Ovary (tissue), 9 donors: ENCODE results near the gene MFN1. TPM values are rescaled to one million over a fixed set of nuclear protein-coding genes. Genes with fewer than 3 reads are reported as not detected.

Source experiments
- DNase-seq, 5 donors: peaks; one replicate each; pipeline ENCODE4 v3.0.0-alpha.2; 2019 to 2020
- H3K27ac ChIP-seq, 2 donors: fragments of 200-600 bp; one replicate each; pipeline versions ENCODE4 v1.5.1 to v1.8.0; 2019 to 2022
- H3K27me3 ChIP-seq: fragments of 200-600 bp; one replicate; pipeline ENCODE4 v1.8.0; 2022
- H3K36me3 ChIP-seq: fragments of 200-600 bp; sonication (generic); one replicate; pipeline ENCODE4 v1.5.1; 2019
- H3K4me1 ChIP-seq: one replicate; pipeline ENCODE4 v1.8.1; 2013; ENCODE audit warnings: mild to moderate bottlenecking, moderate library complexity; ENCODE audit not compliant: insufficient read depth
- H3K4me3 ChIP-seq: fragments of 200-600 bp; sonication (generic); one replicate; pipeline ENCODE4 v1.5.1; 2017
- H3K9me3 ChIP-seq, 2 donors: fragments of 200-600 bp in 1 of 2; sonication (generic) in 1 of 2; one replicate each; pipeline versions ENCODE4 v1.5.1 to v1.8.1; 2013 to 2019; ENCODE audit warnings: mild to moderate bottlenecking in 1 of 2, moderate library complexity in 1 of 2
- EP300 ChIP-seq: sonication (generic); formaldehyde crosslinking; IDR thresholded peaks from one replicate; pipeline ENCODE4 v1.6.1; 2017; ENCODE audit warnings: antibody characterized with exemption
- POLR2A ChIP-seq: fragments of 450-650 bp; IDR thresholded peaks from one replicate; pipeline ENCODE4 v1.6.1; 2017; ENCODE audit warnings: antibody characterized with exemption, mild to moderate bottlenecking, moderate library complexity
- WGBS, 3 donors: extraction: QIAGEN DNeasy Blood & Tissue Kit in 1 of 3; methylation state at CpG; one replicate each; pipeline versions ENCODE4 v1.1.5 to v1.1.7; 2013 to 2017; 5-methylcytosine and 5-hydroxymethylcytosine counted together
- intact Hi-C, 4 donors: fragments of 100-400 bp; cut with DNase I; formaldehyde crosslinking; loops; one replicate each; pipeline versions ENCODE4 v1.11.0 to v1.15.1; 2022 to 2023
- polyA plus RNA-seq, 2 donors: library from polyadenylated mRNA; stranded (reverse); fragments of 200-250 nt in 1 of 2; fragments of 350-450 nt in 1 of 2; fragmentation: Illumina TruSeq in 1 of 2; extraction: RNeasy Lipid Tissue Mini Kit (QIAGEN cat#74804) in 1 of 2; gene quantifications; one replicate each; pipeline ENCODE4 v1.2.3, GENCODE V29; 2013 to 2014
- total RNA-seq, 7 donors: library from RNA; depleted of rRNA in 2 of 7; stranded (reverse); fragments of >200 nt in 2 of 7; fragmentation: NEBNext Ultra II Directional in 3 of 7; extraction: Animal tissue kit (Norgen Biotek cat#: 25700) in 3 of 7; gene quantifications; one replicate each; pipeline versions ENCODE4 v1.1.0 to v1.2.4, GENCODE V29; 2016 to 2023
- TF ChIP-seq, protein P1 (sequence below), 3 donors: fragments of 450-650 bp in 2 of 3; fragments of 200-600 bp in 1 of 3; IDR thresholded peaks; one replicate each; pipeline versions ENCODE4 v1.5.1 to v1.8.0; 2016 to 2022; ENCODE audit warnings: antibody characterized with exemption in 3 of 3, mild to moderate bottlenecking in 1 of 3
- donor health status: DM: no; HTN: no; CAD: no; lungs with moderate emphysema.
- donor health status: DM: no; HTN: no; CAD: no.
- donor health status: Bipolar disorder and iron deficiency.
- donor health status: DM: yes; HTN: yes; CAD: no.
- donor health status: DM: no; HTN: no; CAD: no.
- donor health status: DM: yes; HTN: yes; CAD: no.

The MFN1 gene
- total and polyA plus RNA-seq, 9 donors, result 11.8 to 49.8 (median 39.3) TPM

- WGBS, 3 donors, result 90 to 93% (median 93%) methylated on average over 1 of the region's 1 CpG
- Histone ChIP-seq H3K27ac (no peak overlapping the region), H3K9me3 (no peaks in the 10 kb centered on the region), H3K36me3 (no peaks in the 10 kb centered on the region), H3K4me1 (no peaks in the 10 kb centered on the region), H3K4me3 (no peak overlapping the region), H3K27me3 (no peaks in the 10 kb centered on the region)
- intact Hi-C loops, result no loop called here
- TF ChIP-seq POLR2A (no peak), EP300 (no peak)
- TF ChIP-seq, protein P1, sequence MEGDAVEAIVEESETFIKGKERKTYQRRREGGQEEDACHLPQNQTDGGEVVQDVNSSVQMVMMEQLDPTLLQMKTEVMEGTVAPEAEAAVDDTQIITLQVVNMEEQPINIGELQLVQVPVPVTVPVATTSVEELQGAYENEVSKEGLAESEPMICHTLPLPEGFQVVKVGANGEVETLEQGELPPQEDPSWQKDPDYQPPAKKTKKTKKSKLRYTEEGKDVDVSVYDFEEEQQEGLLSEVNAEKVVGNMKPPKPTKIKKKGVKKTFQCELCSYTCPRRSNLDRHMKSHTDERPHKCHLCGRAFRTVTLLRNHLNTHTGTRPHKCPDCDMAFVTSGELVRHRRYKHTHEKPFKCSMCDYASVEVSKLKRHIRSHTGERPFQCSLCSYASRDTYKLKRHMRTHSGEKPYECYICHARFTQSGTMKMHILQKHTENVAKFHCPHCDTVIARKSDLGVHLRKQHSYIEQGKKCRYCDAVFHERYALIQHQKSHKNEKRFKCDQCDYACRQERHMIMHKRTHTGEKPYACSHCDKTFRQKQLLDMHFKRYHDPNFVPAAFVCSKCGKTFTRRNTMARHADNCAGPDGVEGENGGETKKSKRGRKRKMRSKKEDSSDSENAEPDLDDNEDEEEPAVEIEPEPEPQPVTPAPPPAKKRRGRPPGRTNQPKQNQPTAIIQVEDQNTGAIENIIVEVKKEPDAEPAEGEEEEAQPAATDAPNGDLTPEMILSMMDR (IDR thresholded peaks at IDR 0.05), result no peak
- no peak for DNase-seq
Observed at GRCh38 chr3:179432451-179432850, 84.9 kb downstream of the MFN1 start.

- TF ChIP-seq EP300 (no peak), POLR2A (no peak)
- TF ChIP-seq, protein P1 (IDR thresholded peaks at IDR 0.05), result no peak
- Histone ChIP-seq H3K27ac (no peak overlapping the region), H3K9me3 (no peaks in the 10 kb centered on the region), H3K4me1 (no peaks in the 10 kb centered on the region), H3K27me3 (no peaks in the 10 kb centered on the region), H3K4me3 (no peak overlapping the region), H3K36me3 (no peaks in the 10 kb centered on the region)
- no peak for DNase-seq
- intact Hi-C loops, result no loop called here
- 18 to 42% (median 23%) methylated on average over 3 of the region's 3 CpGs for WGBS, 3 donors
Observed at GRCh38 chr3:179436517-179436916, 89.0 kb downstream of the MFN1 start.

- no peaks in the 10 kb centered on the region for H3K27me3 ChIP-seq
- H3K9me3 ChIP-seq, result no peaks in the 10 kb centered on the region
- H3K4me1 ChIP-seq, result no peaks in the 10 kb centered on the region
- no peak overlapping the region for H3K4me3 ChIP-seq
- H3K36me3 ChIP-seq, result no peaks in the 10 kb centered on the region
- TF ChIP-seq EP300, result no peak
- TF ChIP-seq POLR2A, result no peak
- TF ChIP-seq, protein P1 (IDR thresholded peaks at IDR 0.05), result no peak
- WGBS, 3 donors, result 68 to 78% (median 76%) methylated on average over 5 of the region's 5 CpGs
- H3K27ac ChIP-seq, result no peak overlapping the region
- DNase-seq, result no peak
- intact Hi-C loops, result no loop called here
Observed at GRCh38 chr3:179438841-179439240, 91.3 kb downstream of the MFN1 start.

Other genes with a start within 250 kb of the MFN1 start
- 10 to 100 TPM; 15.0 to 29.7 (median 23.2) TPM for gene PIK3CA, start 199.4 kb upstream of the MFN1 start, total RNA-seq
- 10 to 100 TPM in 1 of 2 donors, 1 to 10 TPM in 1; 8.9 to 14.6 TPM for gene PIK3CA, start 199.4 kb upstream of the MFN1 start, polyA plus RNA-seq
- 1 to 10 TPM in 5 of 7 donors, under 1 TPM in 2; 0.57 to 2.8 (median 1.6) TPM for gene KCNMB3, start 96.6 kb upstream of the MFN1 start, total RNA-seq
- gene KCNMB3, start 96.6 kb upstream of the MFN1 start, polyA plus RNA-seq, result 1 to 10 TPM; 1.7 TPM
- 10 to 100 TPM; 32.9 to 45.2 (median 38.3) TPM for gene ZNF639, start 24.7 kb upstream of the MFN1 start, total RNA-seq
- 10 to 100 TPM; 32.7 to 37.3 TPM for gene ZNF639, start 24.7 kb upstream of the MFN1 start, polyA plus RNA-seq
- 10 to 100 TPM in 4 of 7 donors, 1 to 10 TPM in 3; 6.2 to 19.1 (median 11.6) TPM for gene GNB4, start 103.8 kb downstream of the MFN1 start, total RNA-seq
- 10 to 100 TPM in 1 of 2 donors, 1 to 10 TPM in 1; 4.5 to 17.3 TPM for gene GNB4, start 103.8 kb downstream of the MFN1 start, polyA plus RNA-seq
- gene ACTL6A, start 215.2 kb downstream of the MFN1 start, total RNA-seq, result 10 to 100 TPM; 34.6 to 53.0 (median 42.1) TPM
- gene ACTL6A, start 215.2 kb downstream of the MFN1 start, polyA plus RNA-seq, result 10 to 100 TPM; 35.7 to 47.1 TPM